Lower lobe of right lung (tissue), 2 donors: ENCODE results near the gene XPR1. TPM values are rescaled to one million over a fixed set of nuclear protein-coding genes. Genes with fewer than 3 reads are reported as not detected.

Source experiments
- ATAC-seq, 2 donors: fragments of 200-7000 bp; cut with Tn5 transposase; one replicate each; pipeline ENCODE4 v1.9.1; 2020 to 2022; ENCODE audit warnings: mild to moderate bottlenecking in 2 of 2, moderate library complexity in 2 of 2
- DNase-seq: peaks from one replicate; pipeline ENCODE4 v3.0.0-alpha.2; 2020
- H3K27ac ChIP-seq: fragments of 200-600 bp; one replicate; pipeline ENCODE4 v1.8.0; 2022
- H3K27me3 ChIP-seq: fragments of 200-600 bp; one replicate; pipeline ENCODE4 v1.8.0; 2022; ENCODE audit warnings: low read depth
- H3K36me3 ChIP-seq: fragments of 200-600 bp; one replicate; pipeline ENCODE4 v1.8.0; 2022; ENCODE audit warnings: mild to moderate bottlenecking
- H3K4me1 ChIP-seq: fragments of 200-600 bp; one replicate; pipeline ENCODE4 v1.8.0; 2022
- H3K4me3 ChIP-seq: fragments of 200-600 bp; one replicate; pipeline ENCODE4 v1.8.0; 2022; ENCODE audit warnings: mild to moderate bottlenecking
- H3K9me3 ChIP-seq: fragments of 200-600 bp; one replicate; pipeline ENCODE4 v1.8.0; 2022
- CTCF ChIP-seq: fragments of 200-600 bp; IDR thresholded peaks from one replicate; pipeline ENCODE4 v1.8.0; 2022; ENCODE audit warnings: antibody characterized with exemption, mild to moderate bottlenecking
- intact Hi-C: fragments of 100-400 bp; cut with DNase I; formaldehyde crosslinking; loops from one replicate; pipeline ENCODE4 v1.11.0; 2022
- total RNA-seq: library from RNA; stranded (reverse); fragmentation: NEBNext Ultra II Directional; extraction: Animal tissue kit (Norgen Biotek cat#: 25700); gene quantifications from one replicate; pipeline ENCODE4 v1.2.1, GENCODE V29; 2021
- donor health status: DM: no; HTN: yes; CAD: no; lungs with severe emphysema.

XPR1 gene
- total RNA-seq, 1 donor from 2014 or later: 21.1 TPM

- no peaks in the 10 kb centered on the region for H3K9me3 ChIP-seq
These were observed 292.1 kb downstream of the XPR1 start for GRCh38 chr1:180923887-180924286.

GRCh38 chr1:180924939-180925338 is 293.1 kb downstream of the XPR1 start:
- Histone ChIP-seq H3K36me3 (no peaks in the 10 kb centered on the region), H3K9me3 (no peaks in the 10 kb centered on the region), H3K4me3 (no peak overlapping the region), H3K4me1 (peaks cover 21% of the 10 kb centered on the region), H3K27ac (no peak overlapping the region), H3K27me3 (no peaks in the 10 kb centered on the region)
- ATAC-seq (no peak), DNase-seq (no peak)
- intact Hi-C loops: no loop called here
- no peak for TF ChIP-seq CTCF

More at GRCh38 chr1:180923887-180924286, 292.1 kb downstream of the XPR1 start:
- ATAC-seq (no peak), DNase-seq (no peak)
- Histone ChIP-seq H3K4me1 (peaks cover 21% of the 10 kb centered on the region), H3K27me3 (no peaks in the 10 kb centered on the region), H3K36me3 (no peaks in the 10 kb centered on the region), H3K27ac (no peak overlapping the region), H3K4me3 (no peak overlapping the region)
- no peak for TF ChIP-seq CTCF
- intact Hi-C loops: no loop called here

DNA sequence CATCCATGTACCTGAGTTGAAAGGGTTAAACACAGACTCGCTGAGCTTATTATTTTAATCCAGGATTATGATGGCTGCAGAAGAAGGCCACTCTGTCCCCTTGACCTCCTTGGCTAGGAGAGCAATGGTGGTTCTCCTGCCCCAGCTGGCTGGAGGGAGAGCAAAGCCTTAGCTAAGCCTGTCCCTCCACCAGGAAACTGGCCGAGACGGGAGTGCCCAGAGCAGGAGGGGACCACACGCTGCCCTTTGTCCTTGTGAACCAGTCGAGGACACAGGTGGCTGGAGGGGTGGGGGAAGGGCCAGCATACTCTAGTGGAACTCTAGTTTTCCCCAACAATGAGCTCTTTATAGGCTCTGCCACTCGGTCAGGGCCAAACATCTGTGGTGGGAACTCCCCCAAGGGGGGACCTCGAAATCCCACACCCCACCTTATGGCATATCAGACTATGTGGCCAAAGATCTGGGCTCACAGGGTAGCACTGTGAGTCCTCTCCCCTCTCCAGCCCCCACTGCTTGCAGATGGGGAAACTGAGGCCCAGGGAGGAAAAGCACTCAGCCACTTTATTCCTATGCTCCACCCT is 293.7 kb downstream of the XPR1 start:
- peaks cover 21% of the 10 kb centered on the region for H3K4me1 ChIP-seq
- H3K4me3 ChIP-seq: no peak overlapping the region
- no peaks in the 10 kb centered on the region for H3K36me3 ChIP-seq
- H3K9me3 ChIP-seq: no peaks in the 10 kb centered on the region
- peak overlapping the region; percentile 18 for H3K27ac ChIP-seq
- intact Hi-C loops: no loop called here
- DNase-seq (no peak), ATAC-seq (no peak)
- no peak for TF ChIP-seq CTCF
- H3K27me3 ChIP-seq: no peaks in the 10 kb centered on the region

DNA sequence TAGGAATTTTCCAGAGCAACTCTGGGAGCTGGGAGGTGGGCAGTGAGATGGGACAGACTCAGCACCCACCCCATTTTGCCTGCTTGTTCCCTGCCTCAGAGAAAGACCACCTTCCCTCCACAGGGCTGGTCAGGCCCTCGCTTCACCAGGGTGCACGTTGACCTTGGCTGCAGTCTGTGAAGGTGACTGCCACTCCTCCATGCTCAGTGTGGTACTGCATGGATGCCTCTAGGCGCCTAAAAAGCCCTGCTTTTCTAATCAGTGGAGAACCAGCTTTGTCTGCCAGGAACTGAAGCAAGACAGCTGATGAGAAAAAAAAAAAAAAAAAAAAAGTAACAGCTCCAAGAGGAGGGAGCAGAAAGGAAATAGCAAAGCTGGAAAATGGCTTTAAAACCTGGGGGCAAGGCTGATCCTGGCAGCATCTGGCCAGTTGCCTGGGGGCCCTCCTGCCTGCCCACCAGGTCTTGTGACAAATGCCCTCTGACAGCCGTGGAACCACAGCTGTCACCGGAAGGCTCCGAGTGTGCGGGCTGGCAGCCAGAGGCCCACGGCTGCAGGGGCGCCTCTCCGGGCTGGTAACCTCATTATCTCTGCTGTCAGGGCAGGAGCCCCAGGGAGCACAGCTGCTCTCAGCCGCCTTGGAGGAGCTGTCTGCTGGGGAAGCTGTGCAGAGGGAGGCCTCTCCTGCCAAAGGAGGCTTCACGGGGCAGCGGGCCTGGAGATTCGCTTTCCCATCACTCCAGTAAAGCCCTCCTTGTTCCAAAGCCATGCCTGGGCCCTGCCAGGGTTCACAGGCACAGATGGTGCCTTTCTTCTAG is 294.6 kb downstream of the XPR1 start:
- no peaks in the 10 kb centered on the region for H3K27me3 ChIP-seq
- ATAC-seq (peak; percentile 52 to 67), DNase-seq (no peak)
- no peak for TF ChIP-seq CTCF
- H3K9me3 ChIP-seq: no peaks in the 10 kb centered on the region
- H3K4me3 ChIP-seq: no peak overlapping the region
- intact Hi-C loops: no loop called here
- H3K27ac ChIP-seq: peak overlapping the region; percentile 46
- no peaks in the 10 kb centered on the region for H3K36me3 ChIP-seq
- H3K4me1 ChIP-seq: peaks cover 21% of the 10 kb centered on the region

- ATAC-seq: no peak
- no peak for TF ChIP-seq CTCF
- Histone ChIP-seq H3K27ac (peak overlapping the region; percentile 46), H3K36me3 (no peaks in the 10 kb centered on the region), H3K27me3 (no peaks in the 10 kb centered on the region), H3K4me1 (peaks cover 21% of the 10 kb centered on the region), H3K9me3 (no peaks in the 10 kb centered on the region), H3K4me3 (no peak overlapping the region)
- DNase-seq: no peak
- intact Hi-C loops: no loop called here
These were observed 295.5 kb downstream of the XPR1 start for GRCh38 chr1:180927348-180927747.
